ENCODE measurements around the gene KIF6. TPM values are rescaled to one million over a fixed set of nuclear protein-coding genes. Genes with fewer than 3 reads are reported as not detected.
"Not testable (repeated sequence)": the region's sequence is repeated elsewhere in the genome, so short reads cannot be mapped to it uniquely, and the experiment has no call there.

The KIF6 gene
- total and polyA plus RNA-seq, 7 experiments from 2014 or later: 0.75 TPM; not detected in 6

GRCh38 chr6:39292637-39293036 is 432.6 kb downstream of the KIF6 start:
- Histone ChIP-seq H3K9me3 (ENCODE audit: control insufficient read depth in 2 of 3, low read length in 3 of 3) (no peaks in the 10 kb centered on the region), H3K27ac (ENCODE audit: low read depth, low read length) (no peak overlapping the region), H3K27me3 (ENCODE audit: control insufficient read depth in 2 of 2, insufficient read depth in 2 of 2, low read length in 2 of 2) (no peaks in the 10 kb centered on the region), H3K4me1 (ENCODE audit: control insufficient read depth in 2 of 2, insufficient read depth in 2 of 2, low read length in 2 of 2) (no peaks in the 10 kb centered on the region), H3K4me3 (ENCODE audit: low read length) (no peak overlapping the region), H3K36me3 (ENCODE audit: control insufficient read depth in 2 of 3, insufficient read depth in 3 of 3, low read length in 3 of 3) (no peaks in the 10 kb centered on the region)
- Mint-ChIP-seq H3K36me3 (no peaks in the 10 kb centered on the region), H3K27ac (no peak overlapping the region), H3K27me3 (peaks cover 0 to 6% (median 0%) of the 10 kb centered on the region in 5 donors), H3K9me3 (peaks cover 0 to 3% (median 0%) of the 10 kb centered on the region in 11 donors), H3K4me3 (no peak overlapping the region), H3K4me1 (peaks cover 0 to 6% (median 0%) of the 10 kb centered on the region in 7 donors)
- ChIA-PET POLR2A (no interaction called here), CTCF (no interaction called here)
- no peak for ATAC-seq
- DNase-seq: no peak
- intact Hi-C loops (cut with micrococcal nuclease): no loop called here

GRCh38 chr6:39289490-39289889 is 435.7 kb downstream of the KIF6 start:
- H3K27me3 ChIP-seq (ENCODE audit: control insufficient read depth in 2 of 2, insufficient read depth in 2 of 2, low read length in 2 of 2): no peaks in the 10 kb centered on the region
- no peaks in the 10 kb centered on the region for H3K36me3 ChIP-seq (ENCODE audit: control insufficient read depth in 2 of 3, insufficient read depth in 3 of 3, low read length in 3 of 3)
- Mint-ChIP-seq H3K9me3 (peaks cover 0 to 3% (median 0%) of the 10 kb centered on the region in 11 donors), H3K4me3 (no peak overlapping the region), H3K4me1 (peaks cover 0 to 6% (median 0%) of the 10 kb centered on the region in 7 donors), H3K36me3 (no peaks in the 10 kb centered on the region), H3K27ac (no peak overlapping the region), H3K27me3 (peaks cover 0 to 9% (median 0%) of the 10 kb centered on the region in 5 donors)
- ATAC-seq: peak; percentile 71
- H3K27ac ChIP-seq (ENCODE audit: low read depth, low read length): no peak overlapping the region
- DNase-seq: no peak
- no peak overlapping the region for H3K4me3 ChIP-seq (ENCODE audit: low read length)
- ChIA-PET CTCF (no interaction called here), POLR2A (no interaction called here)
- H3K9me3 ChIP-seq (ENCODE audit: control insufficient read depth in 2 of 3, low read length in 3 of 3): no peaks in the 10 kb centered on the region
- no peaks in the 10 kb centered on the region for H3K4me1 ChIP-seq (ENCODE audit: control insufficient read depth in 2 of 2, insufficient read depth in 2 of 2, low read length in 2 of 2)
- intact Hi-C loops (cut with micrococcal nuclease): no loop called here

- Histone ChIP-seq H3K4me1 (ENCODE audit: control insufficient read depth in 2 of 2, insufficient read depth in 2 of 2, low read length in 2 of 2) (no peaks in the 10 kb centered on the region), H3K9me3 (ENCODE audit: control insufficient read depth in 2 of 3, low read length in 3 of 3) (no peaks in the 10 kb centered on the region), H3K4me3 (ENCODE audit: low read length) (no peak overlapping the region), H3K27ac (ENCODE audit: low read depth, low read length) (no peak overlapping the region), H3K36me3 (ENCODE audit: control insufficient read depth in 2 of 3, insufficient read depth in 3 of 3, low read length in 3 of 3) (no peaks in the 10 kb centered on the region), H3K27me3 (ENCODE audit: control insufficient read depth in 2 of 2, insufficient read depth in 2 of 2, low read length in 2 of 2) (no peaks in the 10 kb centered on the region)
- Mint-ChIP-seq H3K36me3 (no peaks in the 10 kb centered on the region), H3K4me1 (peaks cover 0 to 6% (median 0%) of the 10 kb centered on the region in 7 donors), H3K27me3 (peaks cover 0 to 11% (median 0%) of the 10 kb centered on the region in 5 donors), H3K4me3 (no peak overlapping the region), H3K9me3 (peaks cover 0 to 3% (median 0%) of the 10 kb centered on the region in 11 donors), H3K27ac (no peak overlapping the region)
- POLR2A ChIA-PET: no interaction called here
- ATAC-seq (no peak), DNase-seq (no peak)
- CTCF ChIA-PET: no interaction called here
- intact Hi-C loops (cut with micrococcal nuclease): no loop called here
These were observed 437.6 kb downstream of the KIF6 start for GRCh38 chr6:39287601-39288000.

GRCh38 chr6:39286596-39286995 is 438.6 kb downstream of the KIF6 start:
- H3K36me3 Mint-ChIP-seq; H3K27ac Mint-ChIP-seq; H3K4me1 ChIP-seq (ENCODE audit: control insufficient read depth in 2 of 2, insufficient read depth in 2 of 2, low read length in 2 of 2); CTCF ChIA-PET; H3K27me3 ChIP-seq (ENCODE audit: control insufficient read depth in 2 of 2, insufficient read depth in 2 of 2, low read length in 2 of 2); H3K4me1 Mint-ChIP-seq; H3K27ac ChIP-seq (ENCODE audit: low read depth, low read length); intact Hi-C loops (cut with micrococcal nuclease); DNase-seq; H3K36me3 ChIP-seq (ENCODE audit: control insufficient read depth in 2 of 3, insufficient read depth in 3 of 3, low read length in 3 of 3); H3K4me3 ChIP-seq (ENCODE audit: low read length); H3K9me3 Mint-ChIP-seq; H3K4me3 Mint-ChIP-seq; POLR2A ChIA-PET; H3K9me3 ChIP-seq (ENCODE audit: control insufficient read depth in 2 of 3, low read length in 3 of 3): not testable (repeated sequence)
- peaks cover 0 to 11% (median 0%) of the 10 kb centered on the region in 5 donors for H3K27me3 Mint-ChIP-seq
- peak; percentile 32 for ATAC-seq

GRCh38 chr6:39282774-39283173 is 442.4 kb downstream of the KIF6 start:
- Mint-ChIP-seq H3K4me3 (no peak overlapping the region), H3K36me3 (no peaks in the 10 kb centered on the region), H3K27ac (peak overlapping the region in 1 of 9 donors; percentile 12), H3K9me3 (no peaks in the 10 kb centered on the region), H3K27me3 (peaks cover 0 to 11% (median 3%) of the 10 kb centered on the region in 5 donors), H3K4me1 (peaks cover 0 to 3% (median 0%) of the 10 kb centered on the region in 7 donors)
- Histone ChIP-seq H3K4me1 (ENCODE audit: control insufficient read depth in 2 of 2, insufficient read depth in 2 of 2, low read length in 2 of 2) (no peaks in the 10 kb centered on the region), H3K27me3 (ENCODE audit: control insufficient read depth in 2 of 2, insufficient read depth in 2 of 2, low read length in 2 of 2) (no peaks in the 10 kb centered on the region), H3K36me3 (ENCODE audit: control insufficient read depth in 2 of 3, insufficient read depth in 3 of 3, low read length in 3 of 3) (no peaks in the 10 kb centered on the region), H3K27ac (ENCODE audit: low read depth, low read length) (no peak overlapping the region), H3K4me3 (ENCODE audit: low read length) (no peak overlapping the region), H3K9me3 (ENCODE audit: control insufficient read depth in 2 of 3, low read length in 3 of 3) (no peaks in the 10 kb centered on the region)
- ChIA-PET POLR2A (no interaction called here), CTCF (no interaction called here)
- DNase-seq: no peak
- ATAC-seq: no peak
- intact Hi-C loops (cut with micrococcal nuclease): no loop called here

- no peaks in the 10 kb centered on the region for H3K36me3 Mint-ChIP-seq
- ChIA-PET CTCF (no interaction called here), POLR2A (no interaction called here)
- H3K4me3 ChIP-seq (ENCODE audit: low read length): no peak overlapping the region
- no peaks in the 10 kb centered on the region for H3K9me3 Mint-ChIP-seq
- intact Hi-C loops (cut with micrococcal nuclease): no loop called here
- H3K27me3 Mint-ChIP-seq: peaks cover 0 to 11% (median 4%) of the 10 kb centered on the region in 5 donors
- H3K27me3 ChIP-seq (ENCODE audit: control insufficient read depth in 2 of 2, insufficient read depth in 2 of 2, low read length in 2 of 2): no peaks in the 10 kb centered on the region
- ATAC-seq (no peak), DNase-seq (no peak)
- H3K36me3 ChIP-seq (ENCODE audit: control insufficient read depth in 2 of 3, insufficient read depth in 3 of 3, low read length in 3 of 3): no peaks in the 10 kb centered on the region
- H3K4me1 Mint-ChIP-seq: peaks cover 0 to 3% (median 0%) of the 10 kb centered on the region in 7 donors
- no peak overlapping the region for H3K4me3 Mint-ChIP-seq
- no peak overlapping the region for H3K27ac ChIP-seq (ENCODE audit: low read depth, low read length)
- no peaks in the 10 kb centered on the region for H3K9me3 ChIP-seq (ENCODE audit: control insufficient read depth in 2 of 3, low read length in 3 of 3)
- no peaks in the 10 kb centered on the region for H3K4me1 ChIP-seq (ENCODE audit: control insufficient read depth in 2 of 2, insufficient read depth in 2 of 2, low read length in 2 of 2)
- no peak overlapping the region for H3K27ac Mint-ChIP-seq
These were observed 443.8 kb downstream of the KIF6 start for GRCh38 chr6:39281312-39281980.

GRCh38 chr6:39280247-39280731 is 444.9 kb downstream of the KIF6 start:
- H3K27me3 Mint-ChIP-seq: peaks cover 0 to 10% (median 4%) of the 10 kb centered on the region in 5 donors
- POLR2A ChIA-PET: no interaction called here
- H3K36me3 Mint-ChIP-seq: no peaks in the 10 kb centered on the region
- no peaks in the 10 kb centered on the region for H3K4me1 ChIP-seq (ENCODE audit: control insufficient read depth in 2 of 2, insufficient read depth in 2 of 2, low read length in 2 of 2)
- H3K36me3 ChIP-seq (ENCODE audit: control insufficient read depth in 2 of 3, insufficient read depth in 3 of 3, low read length in 3 of 3): no peaks in the 10 kb centered on the region
- H3K4me1 Mint-ChIP-seq: peaks cover 0 to 3% (median 0%) of the 10 kb centered on the region in 7 donors
- H3K9me3 ChIP-seq (ENCODE audit: control insufficient read depth in 2 of 3, low read length in 3 of 3): no peaks in the 10 kb centered on the region
- H3K27me3 ChIP-seq (ENCODE audit: control insufficient read depth in 2 of 2, insufficient read depth in 2 of 2, low read length in 2 of 2): no peaks in the 10 kb centered on the region
- no peak overlapping the region for H3K27ac ChIP-seq (ENCODE audit: low read depth, low read length)
- no peak overlapping the region for H3K4me3 ChIP-seq (ENCODE audit: low read length)
- CTCF ChIA-PET: no interaction called here
- intact Hi-C loops (cut with micrococcal nuclease): no loop called here
- no peak for ATAC-seq
- H3K9me3 Mint-ChIP-seq: peaks cover 0 to 1% (median 0%) of the 10 kb centered on the region in 11 donors
- DNase-seq: no peak
- no peak overlapping the region for H3K4me3 Mint-ChIP-seq
- H3K27ac Mint-ChIP-seq: no peak overlapping the region

All from naive thymus-derived CD4-positive, alpha-beta T cell (primary cell).